HCT116 (cell line): Measurements from ENCODE around the gene GNB2. TPM values are rescaled to one million over a fixed set of nuclear protein-coding genes. Genes with fewer than 3 reads are reported as not detected.
A peak's percentile ranks its signal among the peaks of the same experiment; 100 is the strongest.

ENCODE experiments used
- ATAC-seq: fragments of 200-7000 bp; cut with Tn5 transposase; 2 replicates; pipeline ENCODE4 v1.9.1; 2020; ENCODE audit warnings: mild to moderate bottlenecking, moderate library complexity
- BruUV-seq: library from RNA; stranded (reverse); fragments of 400-500 nt; replicated peaks from 2 replicates; lab custom pipeline; 2021; lab: Mats Ljungman, UMichigan
- CTCF ChIA-PET: fragments of 300-600 bp; sonication (Branson Sonifier 250); formaldehyde crosslinking; loops from one replicate; lab custom pipeline; 2021; ENCODE audit warnings: antibody characterized with exemption; lab: Charles Lee
- POLR2A ChIA-PET: fragments of 300-600, 350-600 bp; sonication (Branson Sonifier 250); formaldehyde crosslinking; loops from one replicate; lab custom pipeline; 2021; ENCODE audit warnings: antibody characterized with exemption; lab: Charles Lee
- RAD21 ChIA-PET, 2 experiments: fragments of 300-600 bp; sonication (Branson Sonifier 250); formaldehyde crosslinking; loops; one replicate each; lab custom pipeline; 2023; ENCODE audit warnings: low total read pairs in 2 of 2; ENCODE audit not compliant: uncharacterized antibody in 2 of 2, unreplicated experiment in 2 of 2, low non-redundant PET in 1 of 2; lab: Charles Lee
- DNase-seq: peaks from one replicate; pipeline ENCODE4 v3.0.0-alpha.2; 2010; ENCODE audit warnings: low read depth, low spot score
- H2AFZ ChIP-seq: fragments of 200-600 bp; shearing (Covaris generic), sonication (generic); 2 replicates; pipeline ENCODE4 v1.6.1; 2017; ENCODE audit warnings: low read depth, mixed run types, mixed read lengths, antibody characterized with exemption, low read length; ENCODE audit not compliant: poor library complexity, severe bottlenecking
- H3K27ac ChIP-seq: 2 replicates; pipeline ENCODE4 v1.5.1; 2012; ENCODE audit warnings: low read depth, low read length
- H3K27me3 ChIP-seq: fragments of 200-600 bp; sonication (generic); 2 replicates; pipeline ENCODE4 v1.6.1; 2016; ENCODE audit warnings: mixed run types, low read length, mixed read lengths; ENCODE audit not compliant: insufficient read depth
- H3K36me3 ChIP-seq, 2 experiments: fragments of 200-500 bp in 1 of 2; fragments of 200-600 bp in 1 of 2; sonication (Bioruptor generic) in 1 of 2; sonication (generic) in 1 of 2; 2 replicates each; pipeline versions ENCODE4 v1.5.1 to v1.6.1; 2014 to 2016; ENCODE audit warnings: low read length in 2 of 2, inconsistent platforms in 1 of 2, mixed read lengths in 1 of 2, mixed run types in 1 of 2; ENCODE audit not compliant: insufficient read depth in 2 of 2, control insufficient read depth in 1 of 2
- H3K4me1 ChIP-seq, 2 experiments: fragments of 200-600 bp in 1 of 2; sonication (generic) in 1 of 2; 2 replicates each; pipeline versions ENCODE4 v1.5.1 to v1.6.1; 2012 to 2017; ENCODE audit warnings: low read length in 2 of 2, inconsistent platforms in 1 of 2, mild to moderate bottlenecking in 1 of 2, mixed read lengths in 1 of 2, mixed run types in 1 of 2, moderate library complexity in 1 of 2; ENCODE audit not compliant: insufficient read depth in 2 of 2, control insufficient read depth in 1 of 2
- H3K4me2 ChIP-seq: fragments of 200-600 bp; sonication (generic); 2 replicates; pipeline ENCODE4 v1.6.1; 2017; ENCODE audit warnings: mixed run types, low read length, mixed read lengths
- H3K4me3 ChIP-seq, 2 experiments: fragments of 200-600 bp in 1 of 2; sonication (generic) in 1 of 2; replicated peaks in 1 of 2; 2 replicates each; pipeline ENCODE4 v1.5.1; 2011 to 2016; ENCODE audit warnings: low read length in 2 of 2, control low read depth in 1 of 2, low read depth in 1 of 2, mild to moderate bottlenecking in 1 of 2, mixed read lengths in 1 of 2, mixed run types in 1 of 2
- H3K79me2 ChIP-seq: fragments of 200-600 bp; sonication (generic); 2 replicates; pipeline ENCODE4 v1.6.1; 2017; ENCODE audit warnings: mild to moderate bottlenecking, mixed run types, low read length, moderate library complexity, mixed read lengths; ENCODE audit not compliant: insufficient read depth
- H3K9ac ChIP-seq: fragments of 200-600 bp; sonication (generic); 2 replicates; pipeline ENCODE4 v1.6.1; 2016; ENCODE audit warnings: low read length, mixed read lengths
- H3K9me2 ChIP-seq: fragments of 200-600 bp; sonication (generic), shearing (Covaris generic); 2 replicates; pipeline ENCODE4 v1.6.1; 2017; ENCODE audit warnings: mixed run types, mild to moderate bottlenecking, moderate library complexity; ENCODE audit not compliant: insufficient read depth
- H3K9me3 ChIP-seq, 2 experiments: fragments of 200-500 bp in 1 of 2; fragments of 200-600 bp in 1 of 2; sonication (Bioruptor generic) in 1 of 2; sonication (generic) in 1 of 2; 2 replicates each; pipeline ENCODE4 v1.6.1; 2014 to 2017; ENCODE audit warnings: low read length in 2 of 2, mixed read lengths in 2 of 2, inconsistent platforms in 1 of 2, low read depth in 1 of 2, mild to moderate bottlenecking in 1 of 2, mixed run types in 1 of 2, moderate library complexity in 1 of 2; ENCODE audit not compliant: control insufficient read depth in 1 of 2, insufficient read depth in 1 of 2
- H4K20me1 ChIP-seq: fragments of 200-600 bp; sonication (generic), shearing (Covaris generic); 2 replicates; pipeline ENCODE4 v1.6.1; 2017; ENCODE audit warnings: mixed run types, mild to moderate bottlenecking, moderate library complexity; ENCODE audit not compliant: insufficient read depth
- ELF1 ChIP-seq: IDR thresholded peaks from 2 replicates; pipeline ENCODE4 v1.6.1; 2012; ENCODE audit warnings: low read depth, borderline replicate concordance
- EZH2 ChIP-seq: fragments of 200-600 bp; sonication (generic); IDR thresholded peaks from 2 replicates; pipeline ENCODE4 v1.6.1; 2017; ENCODE audit warnings: antibody characterized with exemption, mixed run types
- EZH2phosphoT487 ChIP-seq: fragments of 200-600 bp; IDR thresholded peaks from 2 replicates; pipeline ENCODE4 v1.6.1; 2018; ENCODE audit warnings: antibody characterized with exemption, borderline replicate concordance
- FOSL1 ChIP-seq: IDR thresholded peaks from 2 replicates; pipeline ENCODE4 v1.6.1; 2012; ENCODE audit warnings: low read depth
- MAX ChIP-seq: IDR thresholded peaks from 2 replicates; pipeline ENCODE4 v1.6.1; 2012
- POLR2A ChIP-seq: IDR thresholded peaks from 2 replicates; pipeline ENCODE4 v1.7.0; 2011; ENCODE audit warnings: borderline replicate concordance; ENCODE audit not compliant: insufficient read depth, insufficient read length; ENCODE audit errors: extremely low read depth
- POLR2AphosphoS5 ChIP-seq: IDR thresholded peaks from 2 replicates; pipeline ENCODE4 v1.6.1; 2011; ENCODE audit warnings: mild to moderate bottlenecking, low read depth, low read length, moderate library complexity
- RAD21 ChIP-seq: IDR thresholded peaks from 2 replicates; pipeline ENCODE4 v1.6.1; 2012; ENCODE audit warnings: low read depth, mild to moderate bottlenecking
- SIN3A ChIP-seq: IDR thresholded peaks from 2 replicates; pipeline ENCODE4 v1.6.1; 2012; ENCODE audit warnings: low read depth
- SP1 ChIP-seq: IDR thresholded peaks from 2 replicates; pipeline ENCODE4 v1.6.1; 2012; ENCODE audit warnings: low read depth
- SRF ChIP-seq: IDR thresholded peaks from 2 replicates; pipeline ENCODE4 v1.6.1; 2012; ENCODE audit warnings: low read depth
- YY1 ChIP-seq: IDR thresholded peaks from 2 replicates; pipeline ENCODE4 v1.6.1; 2011; ENCODE audit warnings: low read length, low read depth, moderate library complexity, mild to moderate bottlenecking; ENCODE audit not compliant: insufficient replicate concordance; ENCODE audit errors: extremely low read depth
- ZBTB33 ChIP-seq: IDR thresholded peaks from 2 replicates; pipeline ENCODE4 v1.6.1; 2011; ENCODE audit warnings: mild to moderate bottlenecking, low read length, moderate library complexity; ENCODE audit not compliant: insufficient replicate concordance; ENCODE audit errors: extremely low read depth
- ZFX ChIP-seq: fragments of 450-650 bp; IDR thresholded peaks from 2 replicates; pipeline ENCODE4 v1.6.1; 2017
- intact Hi-C: fragments of 100-400 bp; cut with micrococcal nuclease; formaldehyde crosslinking; loops from 2 replicates; pipeline ENCODE4 v1.10.0; 2022
- total RNA-seq: library from RNA; stranded (reverse); gene quantifications from one replicate; pipeline ENCODE4 v1.2.1, GENCODE V29; 2021; ENCODE audit not compliant: unreplicated experiment

GNB2 gene
- total RNA-seq, 1 experiment from 2014 or later = 246 TPM

- Histone ChIP-seq H3K4me3 (peak within 1 kb of the TSS; percentile 76 to 97), H2AFZ (no peak within 1 kb of the TSS), H3K9me2 (no peaks in the 10 kb centered on the region), H3K9ac (peak within 1 kb of the TSS; percentile 99), H3K4me1 (peaks cover 8 to 20% of the 10 kb centered on the region in 2 experiments; a peak in 3 of 4 replicates), H3K79me2 (peaks cover 26% of the 10 kb centered on the region), H3K9me3 (no peaks in the 10 kb centered on the region), H3K36me3 (peaks cover 4 to 12% of the 10 kb centered on the region in 2 experiments; a peak in 3 of 4 replicates), H3K27me3 (no peaks in the 10 kb centered on the region), H4K20me1 (peaks cover 5% of the 10 kb centered on the region; the same call in 1 of the 2 replicates), H3K4me2 (peak within 1 kb of the TSS; percentile 91), H3K27ac (peak within 1 kb of the TSS; percentile 95)
- ATAC-seq (peak; percentile 91), DNase-seq (peak; percentile 95)
- RAD21 ChIA-PET = interaction anchor here (0.5 to 2.2 kb wide), 12 partner anchors 19 to 379 kb away, joined by 3 to 12 read pairs (median 4); partner anchors contain the start of genes SLC12A9 (in 2 of the 2) and EPHB4 (in 1 of the 2)
- intact Hi-C loops = loop anchor here (1.0 to 5.0 kb wide), 4 partner anchors 33 to 371 kb away; partner anchors contain the start of genes EPHB4, GNB2 and SLC12A9
- TSS peak; percentile 93 for BruUV-seq
- POLR2A ChIA-PET = interaction anchor here (0.5 to 1.9 kb wide), 22 partner anchors 8 to 703 kb away, joined by 3 to 17 read pairs (median 4); partner anchors contain the start of genes EPHB4, FBXO24, GIGYF1 and GNB2
- CTCF ChIA-PET = interaction anchor here (0.6 to 2.5 kb wide), 35 partner anchors 9 to 577 kb away, joined by 3 to 52 read pairs (median 6); partner anchors contain the start of genes EPHB4, FBXO24, GIGYF1 and LRCH4
- TF ChIP-seq POLR2AphosphoS5 = peak; percentile 82
- TF ChIP-seq MAX = peak; percentile 97
- peak; percentile 76 for TF ChIP-seq YY1
- TF ChIP-seq ZBTB33 = peak; percentile 99
- peak; percentile 63 for TF ChIP-seq ZFX
- TF ChIP-seq POLR2A = peak; percentile 69
- no peak for TF ChIP-seq EZH2phosphoT487
- TF ChIP-seq SIN3A = peak; percentile 54; the same call in 1 of the 2 replicates
- peak; percentile 82; the same call in 1 of the 2 replicates for TF ChIP-seq ELF1
- TF ChIP-seq RAD21 = no peak
- TF ChIP-seq EZH2 = no peak
- TF ChIP-seq FOSL1 = no peak
- TF ChIP-seq SP1 = peak; percentile 86
- TF ChIP-seq SRF = no peak
Measured at GRCh38 chr7:100705753-100706671, 32.5 kb downstream of the GNB2 start, which contains the start of gene POP7. Gene POP7 (plus strand): TSS chr7:100706121. CDS start chr7:100706831, 710 bp downstream.
